Fibroblast of lung (primary cell): Measurements from ENCODE around the gene BANF2.

Source experiments
- EZH2 ChIP-seq: IDR thresholded peaks from 2 replicates; pipeline ENCODE4 v1.5.1; 2012; ENCODE audit warnings: low read length, control low read depth, mild to moderate bottlenecking; ENCODE audit errors: missing control alignments
- TF ChIP-seq, protein P1 (sequence below), 2 donors: IDR thresholded peaks in 1 of 2; conservative IDR thresholded peaks in 1 of 2; 1 replicate in 1 of 2; 2 replicates in 1 of 2; pipeline ENCODE4 v1.5.1; 2011 to 2012; ENCODE audit warnings: low read length in 2 of 2, control low read depth in 1 of 2, inconsistent platforms in 1 of 2, low read depth in 1 of 2, mild to moderate bottlenecking in 1 of 2

DNA sequence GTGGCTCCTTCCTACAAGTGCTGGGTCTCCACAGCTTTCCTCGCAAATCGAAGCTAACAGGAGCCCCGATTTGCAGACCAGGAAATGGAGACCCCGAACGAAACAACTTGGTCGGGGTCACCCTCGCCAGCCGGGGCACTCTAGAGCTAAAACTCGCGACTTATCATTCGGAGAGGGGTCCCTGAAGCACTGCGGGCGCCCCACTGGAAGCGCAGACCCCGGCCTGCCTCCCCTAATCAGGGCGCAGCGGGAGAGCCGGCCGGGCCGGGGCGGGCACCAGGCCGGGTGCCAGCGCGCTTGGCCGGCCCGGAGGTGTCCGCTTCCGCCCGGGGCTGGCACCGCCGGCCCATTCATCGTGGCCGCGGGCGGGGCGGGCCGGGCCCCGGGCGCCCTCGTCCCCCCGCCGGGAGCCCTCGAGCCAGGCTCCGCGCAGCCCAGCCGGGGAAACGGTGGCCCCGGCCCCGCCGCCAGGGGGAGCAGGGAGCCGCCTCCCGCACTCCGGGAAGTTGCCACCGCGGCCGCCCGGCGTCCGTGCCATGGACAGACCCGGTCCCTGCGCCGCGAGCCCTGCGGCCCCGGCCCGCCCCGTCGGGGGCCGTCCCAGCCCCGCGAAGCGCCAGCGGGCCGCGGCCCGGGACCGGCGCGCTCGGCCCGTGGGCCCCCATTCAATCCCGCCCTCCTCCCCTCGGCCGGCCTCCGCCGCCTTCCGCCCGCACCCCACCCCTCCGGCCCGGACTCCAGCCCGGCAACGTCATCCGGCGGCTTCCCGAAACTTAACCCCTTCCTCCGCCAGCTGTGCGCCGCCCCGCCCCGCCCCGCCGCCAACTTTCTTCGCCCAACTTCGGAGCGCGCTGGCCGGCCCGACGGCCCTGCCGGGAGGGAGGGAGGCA is 18.7 kb upstream of the BANF2 start:
- TF ChIP-seq, protein P1, sequence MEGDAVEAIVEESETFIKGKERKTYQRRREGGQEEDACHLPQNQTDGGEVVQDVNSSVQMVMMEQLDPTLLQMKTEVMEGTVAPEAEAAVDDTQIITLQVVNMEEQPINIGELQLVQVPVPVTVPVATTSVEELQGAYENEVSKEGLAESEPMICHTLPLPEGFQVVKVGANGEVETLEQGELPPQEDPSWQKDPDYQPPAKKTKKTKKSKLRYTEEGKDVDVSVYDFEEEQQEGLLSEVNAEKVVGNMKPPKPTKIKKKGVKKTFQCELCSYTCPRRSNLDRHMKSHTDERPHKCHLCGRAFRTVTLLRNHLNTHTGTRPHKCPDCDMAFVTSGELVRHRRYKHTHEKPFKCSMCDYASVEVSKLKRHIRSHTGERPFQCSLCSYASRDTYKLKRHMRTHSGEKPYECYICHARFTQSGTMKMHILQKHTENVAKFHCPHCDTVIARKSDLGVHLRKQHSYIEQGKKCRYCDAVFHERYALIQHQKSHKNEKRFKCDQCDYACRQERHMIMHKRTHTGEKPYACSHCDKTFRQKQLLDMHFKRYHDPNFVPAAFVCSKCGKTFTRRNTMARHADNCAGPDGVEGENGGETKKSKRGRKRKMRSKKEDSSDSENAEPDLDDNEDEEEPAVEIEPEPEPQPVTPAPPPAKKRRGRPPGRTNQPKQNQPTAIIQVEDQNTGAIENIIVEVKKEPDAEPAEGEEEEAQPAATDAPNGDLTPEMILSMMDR (conservative IDR thresholded peaks at IDR 0.05 in 1 of 2, IDR thresholded peaks at IDR 0.05 in 1 of 2; ENCODE audit: low read depth in 1 of 2, low read length in 2 of 2) = peak; percentile 38 to 39
- no peak for TF ChIP-seq EZH2
